GM23248 (cell line): ENCODE results near the gene CACFD1. TPM values are rescaled to one million over a fixed set of nuclear protein-coding genes. Genes with fewer than 3 reads are reported as not detected.

Source experiments
- DNase-seq: peaks from one replicate; pipeline ENCODE4 v3.0.0-alpha.2; 2015
- H2AFZ ChIP-seq: fragments of 200-600 bp; sonication (generic); 2 replicates; pipeline ENCODE4 v1.6.1; 2016; ENCODE audit warnings: antibody characterized with exemption
- H3F3A ChIP-seq: fragments of 200-600 bp; sonication (generic); 2 replicates; pipeline ENCODE4 v1.6.1; 2016; ENCODE audit warnings: mild to moderate bottlenecking, antibody characterized with exemption, mixed run types; ENCODE audit not compliant: insufficient read depth
- H3K27ac ChIP-seq: fragments of 200-600 bp; sonication (generic); 2 replicates; pipeline ENCODE4 v1.5.1; 2016; ENCODE audit warnings: mild to moderate bottlenecking
- H3K27me3 ChIP-seq: fragments of 200-600 bp; sonication (generic); replicated peaks from 2 replicates; pipeline ENCODE4 v1.6.1; 2016; ENCODE audit warnings: mild to moderate bottlenecking; ENCODE audit not compliant: insufficient read depth
- H3K36me3 ChIP-seq: fragments of 200-600 bp; sonication (generic); 2 replicates; pipeline ENCODE4 v1.6.1; 2016; ENCODE audit warnings: low read depth, mild to moderate bottlenecking
- H3K4me1 ChIP-seq: fragments of 200-600 bp; sonication (generic); 2 replicates; pipeline ENCODE4 v1.6.1; 2016; ENCODE audit warnings: mild to moderate bottlenecking; ENCODE audit not compliant: insufficient read depth
- H3K4me2 ChIP-seq: fragments of 200-600 bp; sonication (generic); one replicate; pipeline ENCODE4 v1.6.1; 2016; ENCODE audit warnings: mild to moderate bottlenecking; ENCODE audit not compliant: unreplicated experiment
- H3K4me3 ChIP-seq: fragments of 200-600 bp; sonication (generic); 2 replicates; pipeline ENCODE4 v1.5.1; 2016; ENCODE audit warnings: mild to moderate bottlenecking
- H3K79me2 ChIP-seq: fragments of 200-600 bp; sonication (generic); 2 replicates; pipeline ENCODE4 v1.6.1; 2016; ENCODE audit warnings: mild to moderate bottlenecking; ENCODE audit not compliant: insufficient read depth
- H3K9ac ChIP-seq: fragments of 200-600 bp; sonication (generic); 2 replicates; pipeline ENCODE4 v1.6.1; 2016; ENCODE audit warnings: mild to moderate bottlenecking
- H3K9me2 ChIP-seq: fragments of 200-600 bp; sonication (generic); 2 replicates; pipeline ENCODE4 v1.6.1; 2016; ENCODE audit warnings: mixed run types, mild to moderate bottlenecking, moderate library complexity; ENCODE audit not compliant: insufficient read depth
- H3K9me3 ChIP-seq: fragments of 200-600 bp; sonication (generic); one replicate; pipeline ENCODE4 v1.6.1; 2017; ENCODE audit warnings: low read depth
- H4K20me1 ChIP-seq: fragments of 200-600 bp; sonication (generic); 2 replicates; pipeline ENCODE4 v1.6.0; 2016; ENCODE audit not compliant: insufficient read depth
- EZH2 ChIP-seq: fragments of 200-600 bp; sonication (generic); IDR thresholded peaks from 2 replicates; pipeline ENCODE4 v1.6.1; 2018; ENCODE audit warnings: antibody characterized with exemption, mild to moderate bottlenecking; ENCODE audit not compliant: insufficient read depth, poor library complexity, severe bottlenecking
- EZH2phosphoT487 ChIP-seq: fragments of 200-600 bp; sonication (generic); IDR thresholded peaks from 2 replicates; pipeline ENCODE4 v1.6.1; 2018; ENCODE audit warnings: antibody characterized with exemption, moderate library complexity, mild to moderate bottlenecking, low read depth; ENCODE audit not compliant: insufficient read depth
- WGBS, 2 experiments: methylation state at CpG; one replicate each; pipeline ENCODE4 v1.1.6; 2015 to 2017; ENCODE audit warnings: low lambda C conversion rate in 2 of 2, low coverage in 1 of 2; ENCODE audit errors: missing lambda C conversion rate in 2 of 2; 5-methylcytosine and 5-hydroxymethylcytosine counted together
- in situ Hi-C: fragments of 300-500 bp; cut with MboI; formaldehyde crosslinking; loops from 2 replicates; pipeline ENCODE4 v1.15.0; 2020
- polyA plus RNA-seq: library from polyadenylated mRNA; unstranded; fragments of >200 nt; fragmentation: Nextera tagmentation; extraction: Ambion mirVana; gene quantifications from 2 replicates; pipeline ENCODE4 v1.2.1, GENCODE V29; 2016
- total RNA-seq: library from RNA; depleted of rRNA; stranded (reverse); fragments of >200 nt; shearing (Covaris generic); gene quantifications from 2 replicates; pipeline ENCODE4 v1.2.3, GENCODE V29; 2014

The CACFD1 gene
- total and polyA plus RNA-seq, 2 experiments from 2014 or later, result 4.7 to 7.0 TPM

GRCh38 chr9:133475292-133476012 lies 15.7 kb downstream of the CACFD1 start:
- no peaks in the 10 kb centered on the region for H3K79me2 ChIP-seq
- DNase-seq, result no peak
- H3K36me3 ChIP-seq, result no peaks in the 10 kb centered on the region
- H3F3A ChIP-seq, result no peaks in the 10 kb centered on the region
- no peak overlapping the region for H2AFZ ChIP-seq
- no peak overlapping the region for H3K4me3 ChIP-seq
- H4K20me1 ChIP-seq, result no peaks in the 10 kb centered on the region
- H3K27me3 ChIP-seq, result no peaks in the 10 kb centered on the region
- H3K4me2 ChIP-seq, result no peak overlapping the region
- in situ Hi-C loops, result loop anchor here (25.0 kb wide), 1 partner anchor 438 kb away; the partner anchor contains the start of gene GTF3C5
- WGBS, 2 experiments, result 93 to 95% methylated on average over 27 of the region's 27 CpGs
- H3K4me1 ChIP-seq, result no peaks in the 10 kb centered on the region
- no peaks in the 10 kb centered on the region for H3K9me3 ChIP-seq
- H3K27ac ChIP-seq, result no peak overlapping the region
- H3K9me2 ChIP-seq, result no peaks in the 10 kb centered on the region
- no peak for TF ChIP-seq EZH2
- TF ChIP-seq EZH2phosphoT487, result no peak
- no peak overlapping the region for H3K9ac ChIP-seq

GRCh38 chr9:133476036-133476931 lies 16.5 kb downstream of the CACFD1 start:
- no peaks in the 10 kb centered on the region for H3K27me3 ChIP-seq
- 92 to 93% methylated on average over 26 to 27 of the region's 27 CpGs for WGBS, 2 experiments

GRCh38 chr9:133476941-133477340 lies 17.2 kb downstream of the CACFD1 start:
- Histone ChIP-seq H3K27ac (no peak overlapping the region), H3K9me3 (no peaks in the 10 kb centered on the region), H3K4me3 (no peak overlapping the region), H3K36me3 (no peaks in the 10 kb centered on the region), H3K4me2 (no peak overlapping the region), H2AFZ (no peak overlapping the region), H3K9me2 (no peaks in the 10 kb centered on the region), H3K9ac (no peak overlapping the region), H3K27me3 (no peaks in the 10 kb centered on the region), H3F3A (no peaks in the 10 kb centered on the region), H4K20me1 (no peaks in the 10 kb centered on the region), H3K4me1 (no peaks in the 10 kb centered on the region), H3K79me2 (no peaks in the 10 kb centered on the region)
- TF ChIP-seq EZH2 (no peak), EZH2phosphoT487 (no peak)
- in situ Hi-C loops, result loop anchor here (25.0 kb wide), 1 partner anchor 440 kb away; the partner anchor contains the start of gene GTF3C5
- 85 to 94% methylated on average over 7 to 21 of the region's 21 CpGs for WGBS, 2 experiments
- DNase-seq, result no peak

More at GRCh38 chr9:133476036-133476931, 16.5 kb downstream of the CACFD1 start:
- Histone ChIP-seq H2AFZ (no peak overlapping the region), H3K9ac (no peak overlapping the region), H3K4me3 (no peak overlapping the region), H3K79me2 (no peaks in the 10 kb centered on the region), H3K9me2 (no peaks in the 10 kb centered on the region), H3K27ac (no peak overlapping the region), H3K9me3 (no peaks in the 10 kb centered on the region), H3K36me3 (no peaks in the 10 kb centered on the region), H4K20me1 (no peaks in the 10 kb centered on the region), H3K4me1 (no peaks in the 10 kb centered on the region), H3K4me2 (no peak overlapping the region), H3F3A (no peaks in the 10 kb centered on the region)
- TF ChIP-seq EZH2 (no peak), EZH2phosphoT487 (no peak)
- no peak for DNase-seq
- in situ Hi-C loops, result loop anchor here (25.0 kb wide), 1 partner anchor 439 kb away; the partner anchor contains the start of gene GTF3C5

- no peak overlapping the region for H3K9ac ChIP-seq
- H3K4me1 ChIP-seq, result no peaks in the 10 kb centered on the region
- in situ Hi-C loops, result loop anchor here (25.0 kb wide), 1 partner anchor 440 kb away; the partner anchor contains the start of gene GTF3C5
- no peaks in the 10 kb centered on the region for H3K9me3 ChIP-seq
- TF ChIP-seq EZH2 (no peak), EZH2phosphoT487 (no peak)
- no peaks in the 10 kb centered on the region for H3K27me3 ChIP-seq
- H3K79me2 ChIP-seq, result no peaks in the 10 kb centered on the region
- no peaks in the 10 kb centered on the region for H3K9me2 ChIP-seq
- no peak overlapping the region for H3K27ac ChIP-seq
- DNase-seq, result no peak
- no peaks in the 10 kb centered on the region for H3K36me3 ChIP-seq
- H2AFZ ChIP-seq, result no peak overlapping the region
- H3K4me2 ChIP-seq, result no peak overlapping the region
- no peaks in the 10 kb centered on the region for H3F3A ChIP-seq
- H4K20me1 ChIP-seq, result no peaks in the 10 kb centered on the region
- H3K4me3 ChIP-seq, result no peak overlapping the region
- WGBS, 2 experiments, result 86 to 92% methylated on average over 4 of the region's 4 CpGs
Observed at GRCh38 chr9:133477461-133477860, 17.7 kb downstream of the CACFD1 start.
